Activated B cell treated with CpG ODN at 0.5 μM for 24 hours (primary cell): ENCODE data around the gene PRICKLE4. TPM values are rescaled to one million over a fixed set of nuclear protein-coding genes. Genes with fewer than 3 reads are reported as not detected.

Experiments
- ATAC-seq: fragments of 200-7000 bp; cut with Tn5 transposase; one replicate; pipeline ENCODE4 v1.10.0; 2021; ENCODE audit warnings: low read depth, mild to moderate bottlenecking, moderate library complexity
- CTCF ChIA-PET: fragments of 350-600 bp; sonication (Branson Sonifier 250); formaldehyde crosslinking; loops from one replicate; lab custom pipeline; 2021; ENCODE audit warnings: antibody characterized with exemption; lab: Charles Lee
- POLR2A ChIA-PET: fragments of 350-600 bp; sonication (Branson Sonifier 250); formaldehyde crosslinking; loops from one replicate; lab custom pipeline; 2021; ENCODE audit warnings: antibody characterized with exemption; lab: Charles Lee
- DNase-seq: peaks from one replicate; pipeline ENCODE4 v3.0.0; 2022
- H3K27ac Mint-ChIP-seq: one replicate; pipeline ENCODE4 v1.8.0; 2020; ENCODE audit warnings: mixed read lengths
- H3K27me3 Mint-ChIP-seq: one replicate; pipeline ENCODE4 v1.8.0; 2021; ENCODE audit warnings: mixed read lengths
- H3K36me3 Mint-ChIP-seq: one replicate; pipeline ENCODE4 v1.8.0; 2021; ENCODE audit warnings: low read depth, mixed read lengths
- H3K4me1 Mint-ChIP-seq: one replicate; pipeline ENCODE4 v1.8.0; 2021; ENCODE audit warnings: mixed read lengths
- H3K4me3 Mint-ChIP-seq: one replicate; pipeline ENCODE4 v1.8.0; 2020; ENCODE audit warnings: mild to moderate bottlenecking, mixed read lengths
- H3K9me3 Mint-ChIP-seq: one replicate; pipeline ENCODE4 v1.8.0; 2020; ENCODE audit warnings: mixed read lengths
- CTCF ChIP-seq: fragments of 200-600 bp; IDR thresholded peaks from one replicate; pipeline ENCODE4 v1.8.0; 2022; ENCODE audit warnings: antibody characterized with exemption, mild to moderate bottlenecking
- intact Hi-C: fragments of 100-400 bp; cut with micrococcal nuclease; formaldehyde crosslinking; loops from one replicate; pipeline ENCODE4 v1.15.1; 2024
- total RNA-seq: library from RNA; stranded (reverse); gene quantifications from 2 replicates; pipeline ENCODE4 v1.2.3, GENCODE V29; 2022

The PRICKLE4 gene
- total RNA-seq, 1 donor from 2014 or later: 0.75 TPM

- H3K27ac Mint-ChIP-seq: no peak overlapping the region
- no peak for TF ChIP-seq CTCF
- peaks cover 8% of the 10 kb centered on the region for H3K36me3 Mint-ChIP-seq
- ChIA-PET POLR2A (interaction anchor here (4.3 to 11.9 kb wide), 2 partner anchors 24 to 50 kb away, joined by 126 to 1669 read pairs; no protein-coding TSS in a partner anchor), CTCF (interaction anchor here (1.0 to 4.7 kb wide), 2 partner anchors 30 to 156 kb away, joined by 3 to 196 read pairs; no protein-coding TSS in a partner anchor)
- H3K4me1 Mint-ChIP-seq: peaks cover 23% of the 10 kb centered on the region
- no peaks in the 10 kb centered on the region for H3K9me3 Mint-ChIP-seq
- ATAC-seq (no peak), DNase-seq (no peak)
- H3K4me3 Mint-ChIP-seq: no peak overlapping the region
- intact Hi-C loops: no loop called here
- no peaks in the 10 kb centered on the region for H3K27me3 Mint-ChIP-seq
Measured at GRCh38 chr6:41736186-41736733, 44.3 kb upstream of the PRICKLE4 start.

GRCh38 chr6:41736800-41737555 lies 43.6 kb upstream of the PRICKLE4 start:
- H3K27ac Mint-ChIP-seq: no peak overlapping the region
- no peak for ATAC-seq
- peaks cover 17% of the 10 kb centered on the region for H3K4me1 Mint-ChIP-seq
- intact Hi-C loops: no loop called here
- CTCF ChIA-PET: interaction anchor here (1.0 kb wide), 1 partner anchor 43 kb away, joined by 3 read pairs; the partner anchor contains the start of genes FRS3 and PRICKLE4
- H3K36me3 Mint-ChIP-seq: peaks cover 4% of the 10 kb centered on the region
- H3K27me3 Mint-ChIP-seq: no peaks in the 10 kb centered on the region
- H3K4me3 Mint-ChIP-seq: no peak overlapping the region
- POLR2A ChIA-PET: interaction anchor here (11.9 kb wide), 1 partner anchor 25 kb away, joined by 1669 read pairs; no protein-coding TSS in a partner anchor
- TF ChIP-seq CTCF: no peak
- no peak for DNase-seq
- H3K9me3 Mint-ChIP-seq: no peaks in the 10 kb centered on the region

- no peak for TF ChIP-seq CTCF
- intact Hi-C loops: no loop called here
- Mint-ChIP-seq H3K36me3 (peaks cover 1% of the 10 kb centered on the region), H3K27me3 (no peaks in the 10 kb centered on the region), H3K27ac (no peak overlapping the region), H3K4me1 (peaks cover 14% of the 10 kb centered on the region), H3K4me3 (no peak overlapping the region), H3K9me3 (no peaks in the 10 kb centered on the region)
- ATAC-seq (no peak), DNase-seq (no peak)
- ChIA-PET CTCF (interaction anchor here (0.8 to 1.0 kb wide), 2 partner anchors 42 to 54 kb away, joined by 3 read pairs; partner anchors contain the start of genes FRS3 and PRICKLE4), POLR2A (interaction anchor here (0.6 to 11.9 kb wide), 2 partner anchors 26 to 35 kb away, joined by 3 to 1669 read pairs; no protein-coding TSS in a partner anchor)
Measured at GRCh38 chr6:41737591-41738130, 42.9 kb upstream of the PRICKLE4 start.

- DNase-seq (no peak), ATAC-seq (no peak)
- TF ChIP-seq CTCF: no peak
- H3K27ac Mint-ChIP-seq: no peak overlapping the region
- ChIA-PET POLR2A (interaction anchor here (0.7 kb wide), 1 partner anchor 33 kb away, joined by 3 read pairs; no protein-coding TSS in a partner anchor), CTCF (interaction anchor here (0.6 kb wide), 1 partner anchor 26 kb away, joined by 4 read pairs; no protein-coding TSS in a partner anchor)
- H3K9me3 Mint-ChIP-seq: no peaks in the 10 kb centered on the region
- H3K4me3 Mint-ChIP-seq: no peak overlapping the region
- intact Hi-C loops: no loop called here
- H3K27me3 Mint-ChIP-seq: no peaks in the 10 kb centered on the region
- H3K36me3 Mint-ChIP-seq: no peaks in the 10 kb centered on the region
- peaks cover 4% of the 10 kb centered on the region for H3K4me1 Mint-ChIP-seq
Measured at GRCh38 chr6:41739041-41739440, 41.5 kb upstream of the PRICKLE4 start.
